ENCODE measurements around the gene FAM217B.

- TF ChIP-seq, protein P1, sequence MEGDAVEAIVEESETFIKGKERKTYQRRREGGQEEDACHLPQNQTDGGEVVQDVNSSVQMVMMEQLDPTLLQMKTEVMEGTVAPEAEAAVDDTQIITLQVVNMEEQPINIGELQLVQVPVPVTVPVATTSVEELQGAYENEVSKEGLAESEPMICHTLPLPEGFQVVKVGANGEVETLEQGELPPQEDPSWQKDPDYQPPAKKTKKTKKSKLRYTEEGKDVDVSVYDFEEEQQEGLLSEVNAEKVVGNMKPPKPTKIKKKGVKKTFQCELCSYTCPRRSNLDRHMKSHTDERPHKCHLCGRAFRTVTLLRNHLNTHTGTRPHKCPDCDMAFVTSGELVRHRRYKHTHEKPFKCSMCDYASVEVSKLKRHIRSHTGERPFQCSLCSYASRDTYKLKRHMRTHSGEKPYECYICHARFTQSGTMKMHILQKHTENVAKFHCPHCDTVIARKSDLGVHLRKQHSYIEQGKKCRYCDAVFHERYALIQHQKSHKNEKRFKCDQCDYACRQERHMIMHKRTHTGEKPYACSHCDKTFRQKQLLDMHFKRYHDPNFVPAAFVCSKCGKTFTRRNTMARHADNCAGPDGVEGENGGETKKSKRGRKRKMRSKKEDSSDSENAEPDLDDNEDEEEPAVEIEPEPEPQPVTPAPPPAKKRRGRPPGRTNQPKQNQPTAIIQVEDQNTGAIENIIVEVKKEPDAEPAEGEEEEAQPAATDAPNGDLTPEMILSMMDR (IDR thresholded peaks at IDR 0.05) = no peak
- no peak for TF ChIP-seq POLR2A (IDR thresholded peaks at IDR 0.05)
Observed at GRCh38 chr20:59911041-59911440, 29.1 kb upstream of the FAM217B start.
